IMR-90 (cell line): ENCODE results near the gene PTPN4. TPM values are rescaled to one million over a fixed set of nuclear protein-coding genes. Genes with fewer than 3 reads are reported as not detected.

ENCODE experiments used
- ATAC-seq: fragments of 200-7000 bp; cut with Tn5 transposase; 2 replicates; pipeline ENCODE4 v1.9.1; 2020; ENCODE audit warnings: low read depth, mild to moderate bottlenecking, moderate library complexity
- BruUV-seq: library from RNA; stranded (reverse); fragments of 400-500 nt; replicated peaks from 2 replicates; lab custom pipeline; 2021; lab: Mats Ljungman, UMichigan
- CTCF ChIA-PET: fragments of 300-600 bp; formaldehyde crosslinking; extraction: SDS; loops from one replicate; lab custom pipeline; 2021; ENCODE audit warnings: antibody characterized with exemption; lab: Yijun Ruan, JAX
- POLR2A ChIA-PET: fragments of 300-600 bp; sonication (Branson Sonifier 250); formaldehyde crosslinking; loops from one replicate; lab custom pipeline; 2022; ENCODE audit warnings: antibody characterized with exemption; ENCODE audit not compliant: unreplicated experiment; lab: Charles Lee
- DNase-seq: peaks from one replicate; pipeline ENCODE4 v3.0.0; 2013
- H2AFZ ChIP-seq: replicated peaks from 2 replicates; pipeline ENCODE3; 2013; ENCODE audit warnings: low read length, mild to moderate bottlenecking; ENCODE audit not compliant: poor library complexity
- H2AK5ac ChIP-seq: 2 replicates; pipeline ENCODE4 v1.6.1; 2013; ENCODE audit warnings: low read depth, low read length, inconsistent platforms
- H2AK9ac ChIP-seq: replicated peaks from 2 replicates; pipeline ENCODE3; 2013; ENCODE audit warnings: mild to moderate bottlenecking, low read depth, low read length, moderate library complexity; ENCODE audit not compliant: poor library complexity
- H2BK120ac ChIP-seq: 2 replicates; pipeline ENCODE4 v1.6.1; 2013; ENCODE audit warnings: low read depth, low read length, inconsistent platforms
- H2BK15ac ChIP-seq: 3 replicates; pipeline ENCODE4 v1.6.1; 2013; ENCODE audit warnings: low read depth, low read length, inconsistent platforms
- H2BK20ac ChIP-seq: 2 replicates; pipeline ENCODE4 v1.6.1; 2013; ENCODE audit warnings: low read depth, mild to moderate bottlenecking, inconsistent platforms, low read length, moderate library complexity
- H2BK5ac ChIP-seq: 2 replicates; pipeline ENCODE4 v1.6.1; 2013; ENCODE audit warnings: mild to moderate bottlenecking, low read depth, low read length, inconsistent platforms; ENCODE audit not compliant: poor library complexity, severe bottlenecking
- H3K14ac ChIP-seq: replicated peaks from 2 replicates; pipeline ENCODE4 v1.6.1; 2013; ENCODE audit warnings: low read depth, low read length, inconsistent platforms
- H3K18ac ChIP-seq: 2 replicates; pipeline ENCODE4 v1.6.1; 2013; ENCODE audit warnings: low read depth, low read length, control low read depth
- H3K23ac ChIP-seq: 2 replicates; pipeline ENCODE4 v1.6.1; 2013; ENCODE audit warnings: low read depth, low read length, inconsistent platforms
- H3K27ac ChIP-seq: 2 replicates; pipeline ENCODE4 v1.5.1; 2013; ENCODE audit warnings: mild to moderate bottlenecking, control low read depth, low read length; ENCODE audit not compliant: insufficient read depth
- H3K27me3 ChIP-seq: 2 replicates; pipeline ENCODE4 v1.6.1; 2013; ENCODE audit warnings: low read length; ENCODE audit not compliant: control insufficient read depth, insufficient read depth
- H3K36me3 ChIP-seq: 2 replicates; pipeline ENCODE4 v1.6.1; 2013; ENCODE audit warnings: low read length, mixed read lengths; ENCODE audit not compliant: control insufficient read depth, insufficient read depth
- H3K4ac ChIP-seq: 2 replicates; pipeline ENCODE4 v1.6.1; 2013; ENCODE audit warnings: low read depth, low read length, inconsistent platforms
- H3K4me1 ChIP-seq: 2 replicates; pipeline ENCODE4 v1.6.1; 2013; ENCODE audit warnings: low read length, mixed read lengths; ENCODE audit not compliant: control insufficient read depth, insufficient read depth
- H3K4me2 ChIP-seq: 2 replicates; pipeline ENCODE4 v1.6.1; 2013; ENCODE audit warnings: low read depth, mild to moderate bottlenecking, control low read depth, low read length, moderate library complexity
- H3K4me3 ChIP-seq: 2 replicates; pipeline ENCODE4 v1.5.1; 2013; ENCODE audit warnings: low read depth, mild to moderate bottlenecking, control low read depth, low read length, moderate library complexity; ENCODE audit not compliant: insufficient read depth
- H3K56ac ChIP-seq: 2 replicates; pipeline ENCODE4 v1.6.1; 2013; ENCODE audit warnings: low read length, inconsistent platforms; ENCODE audit not compliant: insufficient read depth; ENCODE audit errors: extremely low read depth
- H3K79me1 ChIP-seq, 2 experiments: 2 replicates each; pipeline ENCODE4 v1.6.1; 2013; ENCODE audit warnings: low read length in 2 of 2, inconsistent platforms in 1 of 2, low read depth in 1 of 2
- H3K9ac ChIP-seq: 2 replicates; pipeline ENCODE4 v1.6.1; 2013; ENCODE audit warnings: low read depth, low read length, control low read depth
- H3K9me1 ChIP-seq: 2 replicates; pipeline ENCODE4 v1.6.1; 2013; ENCODE audit warnings: low read length, inconsistent platforms; ENCODE audit not compliant: insufficient read depth
- H3K9me3 ChIP-seq: 2 replicates; pipeline ENCODE4 v1.6.1; 2013; ENCODE audit warnings: low read length; ENCODE audit not compliant: control insufficient read depth, insufficient read depth
- H4K20me1 ChIP-seq: 2 replicates; pipeline ENCODE4 v1.6.1; 2013; ENCODE audit warnings: low read length, inconsistent platforms; ENCODE audit not compliant: insufficient read depth
- H4K5ac ChIP-seq: 2 replicates; pipeline ENCODE4 v1.6.1; 2013; ENCODE audit warnings: mild to moderate bottlenecking, low read depth, low read length, control low read depth
- H4K8ac ChIP-seq, 2 experiments: 2 replicates each; pipeline ENCODE4 v1.6.1; 2013; ENCODE audit warnings: low read depth in 2 of 2, low read length in 2 of 2, control low read depth in 1 of 2, inconsistent platforms in 1 of 2
- H4K91ac ChIP-seq: 2 replicates; pipeline ENCODE4 v1.6.1; 2013; ENCODE audit warnings: low read depth, low read length, inconsistent platforms; ENCODE audit not compliant: insufficient read depth
- BHLHE40 ChIP-seq: fragments of 150-350 bp; IDR thresholded peaks from 2 replicates; pipeline ENCODE4 v1.6.1; 2016; ENCODE audit warnings: mild to moderate bottlenecking, low read depth, low read length
- CEBPB ChIP-seq: IDR thresholded peaks from 2 replicates; pipeline ENCODE4 v1.6.1; 2012; ENCODE audit warnings: low read depth, low read length, improper control_type of control experiment
- CHD1 ChIP-seq: IDR thresholded peaks from 2 replicates; pipeline ENCODE4 v1.6.1; 2012; ENCODE audit warnings: low read depth, low read length, improper control_type of control experiment
- CTCF ChIP-seq: conservative IDR thresholded peaks from 2 replicates; pipeline ENCODE4 v1.5.1; 2012; ENCODE audit warnings: mild to moderate bottlenecking, low read depth, low read length, improper control_type of control experiment
- ELK1 ChIP-seq: fragments of 150-350 bp; IDR thresholded peaks from 2 replicates; pipeline ENCODE4 v1.6.1; 2016; ENCODE audit warnings: low read depth, mild to moderate bottlenecking, low read length, moderate library complexity, borderline replicate concordance
- FOS ChIP-seq: fragments of 150-350 bp; IDR thresholded peaks from 2 replicates; pipeline ENCODE4 v1.6.1; 2016; ENCODE audit warnings: low read depth, low read length
- MAFK ChIP-seq: IDR thresholded peaks from 2 replicates; pipeline ENCODE4 v1.6.1; 2012; ENCODE audit warnings: low read depth, low read length, improper control_type of control experiment
- MAZ ChIP-seq: IDR thresholded peaks from 2 replicates; pipeline ENCODE4 v1.6.1; 2012; ENCODE audit warnings: low read depth, mild to moderate bottlenecking, low read length, improper control_type of control experiment, moderate library complexity, borderline replicate concordance
- MXI1 ChIP-seq: IDR thresholded peaks from 2 replicates; pipeline ENCODE4 v1.6.1; 2012; ENCODE audit warnings: low read depth, mild to moderate bottlenecking, low read length, moderate library complexity, borderline replicate concordance
- NFE2L2 ChIP-seq: fragments of 150-350 bp; IDR thresholded peaks from 2 replicates; pipeline ENCODE4 v1.6.1; 2016; ENCODE audit warnings: low read depth, mild to moderate bottlenecking, low read length
- POLR2A ChIP-seq: IDR thresholded peaks from 2 replicates; pipeline ENCODE4 v1.6.1; 2012; ENCODE audit warnings: mild to moderate bottlenecking, low read depth, low read length
- RAD21 ChIP-seq: IDR thresholded peaks from 2 replicates; pipeline ENCODE4 v1.6.1; 2012; ENCODE audit warnings: low read length, improper control_type of control experiment
- RCOR1 ChIP-seq: IDR thresholded peaks from 2 replicates; pipeline ENCODE4 v1.6.1; 2012; ENCODE audit warnings: mild to moderate bottlenecking, low read length, improper control_type of control experiment; ENCODE audit not compliant: insufficient replicate concordance
- RFX5 ChIP-seq: IDR thresholded peaks from 2 replicates; pipeline ENCODE4 v1.8.0; 2012; ENCODE audit warnings: low read depth, mild to moderate bottlenecking, low read length, moderate library complexity
- SMC3 ChIP-seq: fragments of 150-350 bp; IDR thresholded peaks from 2 replicates; pipeline ENCODE4 v1.6.1; 2016; ENCODE audit warnings: low read depth, mild to moderate bottlenecking, antibody characterized with exemption, low read length, moderate library complexity
- USF2 ChIP-seq: fragments of 150-350 bp; IDR thresholded peaks from 2 replicates; pipeline ENCODE4 v1.6.1; 2017; ENCODE audit warnings: mild to moderate bottlenecking, antibody characterized with exemption, low read length, low read depth
- WGBS, 2 experiments: methylation state at CpG; one replicate each; pipeline versions ENCODE4 v1.1.5 to v1.1.7; 2013; ENCODE audit warnings: missing lambda C conversion rate in 2 of 2; ENCODE audit not compliant: insufficient read length in 1 of 2; ENCODE audit errors: extremely low coverage in 2 of 2; 5-methylcytosine and 5-hydroxymethylcytosine counted together
- dilution Hi-C: fragments of 300-500 bp; cut with HindIII; formaldehyde crosslinking; loops from one replicate; pipeline ENCODE4 v1.14.3; 2018; ENCODE audit warnings: low sequenced_read_pairs; ENCODE audit not compliant: unreplicated experiment
- in situ Hi-C: fragments of 300-500 bp; cut with MboI; formaldehyde crosslinking; loops from 3 replicates; pipeline ENCODE4 v1.14.3; 2019; ENCODE audit warnings: low sequenced_read_pairs, inconsistent platforms, mixed read lengths
- intact Hi-C: fragments of 100-400 bp; cut with micrococcal nuclease; formaldehyde crosslinking; loops from 2 replicates; pipeline ENCODE4 v1.10.0; 2022
- polyA plus RNA-seq, 3 experiments: library from polyadenylated mRNA; depleted of rRNA; stranded (reverse); fragments of >200 nt; gene quantifications; 2 replicates each; pipeline ENCODE4 v1.2.3, GENCODE V29; 2012; ENCODE audit warnings: low replicate concordance in 1 of 3
- total RNA-seq: library from RNA; depleted of rRNA; stranded (reverse); fragments of >200 nt; gene quantifications from 2 replicates; pipeline ENCODE4 v1.2.3, GENCODE V29; 2012

The PTPN4 gene
- total and polyA plus RNA-seq, 2 of the 4 experiments (the other 2 are of a cell fraction): 2.9 to 19.2 TPM

GRCh38 chr2:119846021-119846420 is 86.3 kb downstream of the PTPN4 start:
- H3K14ac ChIP-seq: no peak overlapping the region
- no peak overlapping the region for H4K91ac ChIP-seq
- intact Hi-C loops: no loop called here
- H2BK20ac ChIP-seq: no peak overlapping the region
- H3K4ac ChIP-seq: no peak overlapping the region
- no peak overlapping the region for H3K27ac ChIP-seq
- dilution Hi-C loops: no loop called here
- no peak overlapping the region for H2BK15ac ChIP-seq
- in situ Hi-C loops: no loop called here
- POLR2A ChIA-PET: no interaction called here
- no peak overlapping the region for H3K18ac ChIP-seq
- no peak overlapping the region for H3K4me3 ChIP-seq
- no peak overlapping the region for H4K5ac ChIP-seq
- no peaks in the 10 kb centered on the region for H4K20me1 ChIP-seq
- peaks cover 5 to 7% of the 10 kb centered on the region in 2 experiments; a peak in 2 of 4 replicates for H3K79me1 ChIP-seq
- H3K27me3 ChIP-seq: no peaks in the 10 kb centered on the region
- no peak overlapping the region for H2AFZ ChIP-seq
- H3K4me2 ChIP-seq: no peak overlapping the region
- no peak for ATAC-seq
- H4K8ac ChIP-seq: no peak overlapping the region
- no peak overlapping the region for H3K9ac ChIP-seq
- H3K4me1 ChIP-seq: 0 out of 2 replicates have a peak, but pooled peaks cover 2% of the 10 kb centered on the region
- H3K36me3 ChIP-seq: no peaks in the 10 kb centered on the region
- no peak overlapping the region for H2BK120ac ChIP-seq
- CTCF ChIA-PET: no interaction called here
- no peak overlapping the region for H2AK5ac ChIP-seq
- DNase-seq: no peak
- H3K9me1 ChIP-seq: no peaks in the 10 kb centered on the region
- H3K23ac ChIP-seq: no peak overlapping the region
- TF ChIP-seq FOS: no peak
- TF ChIP-seq MAZ: no peak
- no peak for TF ChIP-seq ELK1
- no peak for TF ChIP-seq SMC3
- no peak for TF ChIP-seq CTCF
- no peak for TF ChIP-seq USF2
- no peak for TF ChIP-seq MAFK
- TF ChIP-seq RCOR1: no peak
- no peak for TF ChIP-seq NFE2L2
- no peak for TF ChIP-seq CHD1
- no peak for TF ChIP-seq CEBPB
- TF ChIP-seq RAD21: no peak
- no peak for TF ChIP-seq RFX5
- no peak for TF ChIP-seq MXI1
- TF ChIP-seq POLR2A: no peak
- TF ChIP-seq BHLHE40: no peak
- no peak overlapping the region for H2AK9ac ChIP-seq
- H3K56ac ChIP-seq: no peak overlapping the region
- no TSS peak for BruUV-seq
- H2BK5ac ChIP-seq: no peak overlapping the region
- WGBS, 2 experiments: no CpG with 5 or more reads among the region's 3 CpGs
- peaks cover under 1% of the 10 kb centered on the region; the same call in 1 of the 2 replicates for H3K9me3 ChIP-seq
